Measurements from ENCODE around the gene RNU1-3. TPM values are rescaled to one million over a fixed set of nuclear protein-coding genes. Genes with fewer than 3 reads are reported as not detected.
"Not testable (repeated sequence)": the region's sequence is repeated elsewhere in the genome, so short reads cannot be mapped to it uniquely, and the experiment has no call there.

Gene RNU1-3
- total RNA-seq, 1 experiment from 2014 or later = not detected

GRCh38 chr1:16694308-16694702, 27.6 kb upstream of the RNU1-3 start:
- DNase-seq (ENCODE audit: low spot score) = not testable (repeated sequence)

- not testable (repeated sequence) for DNase-seq (ENCODE audit: low spot score)
Observed at GRCh38 chr1:16693449-16694307, 26.9 kb upstream of the RNU1-3 start.

GRCh38 chr1:16692717-16693448, 26.1 kb upstream of the RNU1-3 start:
- DNase-seq (ENCODE audit: low spot score) = not testable (repeated sequence)

GRCh38 chr1:16692283-16692682, 25.5 kb upstream of the RNU1-3 start:
- not testable (repeated sequence) for DNase-seq (ENCODE audit: low spot score)

GRCh38 chr1:16690971-16691682, 24.4 kb upstream of the RNU1-3 start:
- not testable (repeated sequence) for DNase-seq (ENCODE audit: low spot score)

- DNase-seq (ENCODE audit: low spot score) = not testable (repeated sequence)
Observed at GRCh38 chr1:16687132-16687800, 20.5 kb upstream of the RNU1-3 start.

GRCh38 chr1:16685445-16686371, 19.0 kb upstream of the RNU1-3 start:
- not testable (repeated sequence) for DNase-seq (ENCODE audit: low spot score)

GRCh38 chr1:16684738-16685337, 18.1 kb upstream of the RNU1-3 start:
- DNase-seq (ENCODE audit: low spot score) = not testable (repeated sequence)

GRCh38 chr1:16684152-16684551, 17.4 kb upstream of the RNU1-3 start:
- not testable (repeated sequence) for DNase-seq (ENCODE audit: low spot score)

- not testable (repeated sequence) for DNase-seq (ENCODE audit: low spot score)
Observed at GRCh38 chr1:16682803-16683202, 16.1 kb upstream of the RNU1-3 start.

GRCh38 chr1:16680366-16680765, 13.6 kb upstream of the RNU1-3 start:
- DNase-seq (ENCODE audit: low spot score) = not testable (repeated sequence)

GRCh38 chr1:16677552-16678431, 11.0 kb upstream of the RNU1-3 start:
- peak; percentile 92 for DNase-seq (ENCODE audit: low spot score)

- DNase-seq (ENCODE audit: low spot score) = peak; percentile 39
Observed at GRCh38 chr1:16676661-16677523, 10.1 kb upstream of the RNU1-3 start.

GRCh38 chr1:16675118-16675510, 8.4 kb upstream of the RNU1-3 start:
- not testable (repeated sequence) for DNase-seq (ENCODE audit: low spot score)

- DNase-seq (ENCODE audit: low spot score) = not testable (repeated sequence)
Observed at GRCh38 chr1:16673976-16674375, 7.2 kb upstream of the RNU1-3 start.

GRCh38 chr1:16665836-16666235, 912 bp downstream of the RNU1-3 start:
- not testable (repeated sequence) for DNase-seq (ENCODE audit: low spot score)

GRCh38 chr1:16658234-16658633, 8.5 kb downstream of the RNU1-3 start:
- not testable (repeated sequence) for DNase-seq (ENCODE audit: low spot score)
